ENCODE data around the gene SEBOX. TPM values are rescaled to one million over a fixed set of nuclear protein-coding genes. Genes with fewer than 3 reads are reported as not detected.

SEBOX gene
- total RNA-seq, 4 donors from 2014 or later: not detected

DNA sequence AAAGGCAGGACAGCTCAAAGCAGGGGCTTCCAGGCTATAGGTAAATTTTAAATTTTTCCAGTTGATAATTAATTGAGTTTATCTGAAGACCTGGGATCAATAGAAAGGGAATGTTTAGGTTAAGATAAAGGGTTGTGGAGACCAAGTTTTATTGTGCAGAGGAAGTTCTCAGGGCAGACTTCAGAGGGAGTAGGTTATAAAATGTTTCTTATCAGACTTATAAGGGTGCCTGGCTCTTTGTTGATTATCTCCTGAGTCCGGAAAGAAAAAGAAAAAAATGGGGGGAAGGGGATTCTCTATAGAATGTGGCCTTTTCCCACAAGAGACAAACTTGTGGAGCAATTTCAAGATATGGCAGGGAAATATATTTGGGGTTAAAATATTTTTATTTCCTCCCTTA lies 25.1 kb upstream of the SEBOX start:
- Histone ChIP-seq H3K27ac (no peak overlapping the region), H3K27me3 (no peaks in the 10 kb centered on the region), H3K4me3 (no peak overlapping the region), H3K9me3 (no peaks in the 10 kb centered on the region), H3K36me3 (peaks cover 0 to 89% (median 7%) of the 10 kb centered on the region in 3 donors), H3K4me1 (no peaks in the 10 kb centered on the region)
- 77 to 79% methylated on average over 1 of the region's 1 CpG for WGBS, 2 donors
- TF ChIP-seq POLR2A (IDR thresholded peaks at IDR 0.05) (no peak), EP300 (IDR thresholded peaks at IDR 0.05) (no peak)
- TF ChIP-seq, protein P1, sequence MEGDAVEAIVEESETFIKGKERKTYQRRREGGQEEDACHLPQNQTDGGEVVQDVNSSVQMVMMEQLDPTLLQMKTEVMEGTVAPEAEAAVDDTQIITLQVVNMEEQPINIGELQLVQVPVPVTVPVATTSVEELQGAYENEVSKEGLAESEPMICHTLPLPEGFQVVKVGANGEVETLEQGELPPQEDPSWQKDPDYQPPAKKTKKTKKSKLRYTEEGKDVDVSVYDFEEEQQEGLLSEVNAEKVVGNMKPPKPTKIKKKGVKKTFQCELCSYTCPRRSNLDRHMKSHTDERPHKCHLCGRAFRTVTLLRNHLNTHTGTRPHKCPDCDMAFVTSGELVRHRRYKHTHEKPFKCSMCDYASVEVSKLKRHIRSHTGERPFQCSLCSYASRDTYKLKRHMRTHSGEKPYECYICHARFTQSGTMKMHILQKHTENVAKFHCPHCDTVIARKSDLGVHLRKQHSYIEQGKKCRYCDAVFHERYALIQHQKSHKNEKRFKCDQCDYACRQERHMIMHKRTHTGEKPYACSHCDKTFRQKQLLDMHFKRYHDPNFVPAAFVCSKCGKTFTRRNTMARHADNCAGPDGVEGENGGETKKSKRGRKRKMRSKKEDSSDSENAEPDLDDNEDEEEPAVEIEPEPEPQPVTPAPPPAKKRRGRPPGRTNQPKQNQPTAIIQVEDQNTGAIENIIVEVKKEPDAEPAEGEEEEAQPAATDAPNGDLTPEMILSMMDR (IDR thresholded peaks at IDR 0.05): no peak
- DNase-seq (ENCODE audit: low spot score in 2 of 2): no peak

DNA sequence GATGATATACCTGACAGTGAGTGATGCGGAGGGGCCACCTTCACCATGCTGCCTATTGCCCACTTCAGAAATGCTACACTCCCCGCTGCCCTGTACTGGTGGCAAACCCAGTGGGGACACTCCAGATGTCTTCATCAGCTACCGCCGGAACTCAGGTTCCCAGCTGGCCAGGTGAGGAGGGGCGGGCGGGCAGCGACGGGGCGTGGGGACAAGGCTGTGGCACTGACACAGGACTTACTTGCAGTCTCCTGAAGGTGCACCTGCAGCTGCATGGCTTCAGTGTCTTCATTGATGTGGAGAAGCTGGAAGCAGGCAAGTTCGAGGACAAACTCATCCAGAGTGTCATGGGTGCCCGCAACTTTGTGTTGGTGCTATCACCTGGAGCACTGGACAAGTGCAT lies 23.1 kb upstream of the SEBOX start:
- no peak for TF ChIP-seq EP300 (IDR thresholded peaks at IDR 0.05)
- TF ChIP-seq, protein P1 (IDR thresholded peaks at IDR 0.05): no peak
- Histone ChIP-seq H3K36me3 (peaks cover 0 to 90% (median 7%) of the 10 kb centered on the region in 3 donors), H3K9me3 (no peaks in the 10 kb centered on the region), H3K27ac (no peak overlapping the region), H3K4me1 (no peaks in the 10 kb centered on the region), H3K4me3 (no peak overlapping the region), H3K27me3 (no peaks in the 10 kb centered on the region)
- 93 to 96% methylated on average over 10 to 11 of the region's 11 CpGs for WGBS, 2 donors
- DNase-seq (ENCODE audit: low spot score in 2 of 2): no peak

DNA sequence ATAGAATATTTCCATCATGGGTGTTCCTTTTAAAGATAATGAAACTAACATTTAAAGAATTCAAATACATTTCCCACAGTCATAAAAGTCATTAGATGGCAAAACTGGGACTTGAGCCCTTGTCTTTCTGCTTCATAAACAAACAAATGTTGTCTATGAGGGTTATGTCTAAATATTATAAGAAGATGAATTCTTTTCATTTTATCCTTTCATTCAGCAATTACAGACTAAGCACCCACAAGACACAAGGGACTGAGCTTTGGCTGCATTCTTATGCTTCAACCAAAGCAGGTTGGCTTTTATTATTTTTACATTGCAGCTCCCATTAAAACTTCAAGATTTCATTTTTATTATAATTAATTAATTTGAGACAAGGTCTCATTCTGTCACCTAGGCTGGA lies 21.4 kb upstream of the SEBOX start:
- H3K36me3 ChIP-seq: peaks cover 0 to 75% (median 7%) of the 10 kb centered on the region in 3 donors
- TF ChIP-seq EP300 (IDR thresholded peaks at IDR 0.05): no peak
- no peak for TF ChIP-seq POLR2A (IDR thresholded peaks at IDR 0.05)
- TF ChIP-seq, protein P1 (IDR thresholded peaks at IDR 0.05): no peak
- H3K27me3 ChIP-seq: no peaks in the 10 kb centered on the region
- no peaks in the 10 kb centered on the region for H3K9me3 ChIP-seq
- H3K4me3 ChIP-seq: no peak overlapping the region
- H3K27ac ChIP-seq: no peak overlapping the region
- H3K4me1 ChIP-seq: peaks cover 0 to 3% (median under 1%) of the 10 kb centered on the region in 4 donors
- no peak for DNase-seq (ENCODE audit: low spot score in 2 of 2)

DNA sequence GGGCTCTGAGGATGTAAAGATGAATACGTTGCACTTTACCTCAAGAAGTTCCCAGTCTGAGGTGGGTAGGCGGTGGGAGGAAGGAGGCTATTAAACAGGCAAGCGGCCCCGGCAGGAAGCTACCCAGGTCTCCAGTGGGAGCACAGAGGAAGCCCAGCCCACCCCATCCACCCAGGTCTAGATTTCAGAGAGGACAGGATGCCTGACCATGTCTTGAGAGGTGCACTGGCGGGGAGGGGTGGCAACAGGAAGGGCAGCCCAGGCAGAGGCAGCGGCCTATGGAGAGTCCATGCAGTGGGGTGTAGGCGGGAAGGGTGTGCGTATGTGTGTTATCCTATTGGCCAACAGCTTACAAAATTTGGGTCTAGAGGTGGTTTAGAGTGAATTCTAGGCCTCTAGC lies 20.4 kb upstream of the SEBOX start:
- H3K27ac ChIP-seq: no peak overlapping the region
- peak overlapping the region in 3 of 4 donors; percentile 28 to 53 (median 47) for H3K4me3 ChIP-seq
- no peaks in the 10 kb centered on the region for H3K9me3 ChIP-seq
- DNase-seq (ENCODE audit: low spot score in 2 of 2): no peak
- H3K4me1 ChIP-seq: peaks cover 0 to 8% (median 3%) of the 10 kb centered on the region in 4 donors
- TF ChIP-seq EP300 (IDR thresholded peaks at IDR 0.05) (no peak), POLR2A (IDR thresholded peaks at IDR 0.05) (no peak)
- TF ChIP-seq, protein P1 (IDR thresholded peaks at IDR 0.05): no peak
- H3K27me3 ChIP-seq: no peaks in the 10 kb centered on the region
- H3K36me3 ChIP-seq: peaks cover 0 to 65% (median 7%) of the 10 kb centered on the region in 3 donors
- 85 to 95% methylated on average over 8 of the region's 8 CpGs for WGBS, 2 donors

DNA sequence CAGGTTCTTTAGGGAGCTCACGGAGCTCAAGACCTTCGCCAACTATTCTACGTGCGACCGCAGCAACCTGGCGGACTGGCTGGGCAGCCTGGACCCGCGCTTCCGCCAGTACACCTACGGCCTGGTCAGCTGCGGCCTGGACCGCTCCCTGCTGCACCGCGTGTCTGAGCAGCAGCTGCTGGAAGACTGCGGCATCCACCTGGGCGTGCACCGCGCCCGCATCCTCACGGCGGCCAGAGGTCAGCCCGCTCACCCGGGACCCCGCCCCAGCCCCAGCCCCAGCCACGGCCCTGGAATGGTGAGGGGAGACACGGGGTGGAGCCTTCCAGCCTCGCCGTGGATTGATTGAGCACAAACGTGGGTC lies 20.0 kb upstream of the SEBOX start:
- H3K4me1 ChIP-seq: peaks cover 0 to 8% (median 3%) of the 10 kb centered on the region in 4 donors
- peak overlapping the region; percentile 3 to 53 (median 38) for H3K4me3 ChIP-seq
- 46 to 48% methylated on average over 17 to 29 of the region's 29 CpGs for WGBS, 2 donors
- no peaks in the 10 kb centered on the region for H3K27me3 ChIP-seq
- peak overlapping the region in 1 of 4 donors; percentile 56 for H3K27ac ChIP-seq
- DNase-seq (ENCODE audit: low spot score in 2 of 2): no peak
- peaks cover 0 to 61% (median 7%) of the 10 kb centered on the region in 3 donors for H3K36me3 ChIP-seq
- H3K9me3 ChIP-seq: no peaks in the 10 kb centered on the region
- TF ChIP-seq POLR2A (IDR thresholded peaks at IDR 0.05) (no peak), EP300 (IDR thresholded peaks at IDR 0.05) (no peak)
- TF ChIP-seq, protein P1 (IDR thresholded peaks at IDR 0.05): no peak
